Neural cell (in vitro differentiated cells): ENCODE results near the gene CCDC87. TPM values are rescaled to one million over a fixed set of nuclear protein-coding genes. Genes with fewer than 3 reads are reported as not detected.
A peak's percentile ranks its signal among the peaks of the same experiment; 100 is the strongest.

Experiments
- H2AFZ ChIP-seq: fragments of 200-600, 300-800 bp; sonication (generic), shearing (Covaris generic); 2 replicates; pipeline ENCODE4 v1.6.0; 2014; ENCODE audit warnings: low read depth, mild to moderate bottlenecking, antibody characterized with exemption, low read length, moderate library complexity
- H3F3A ChIP-seq: fragments of 200-600 bp; shearing (Covaris generic); 2 replicates; pipeline ENCODE4 v1.6.1; 2016; ENCODE audit warnings: mild to moderate bottlenecking, moderate library complexity, mixed read lengths, antibody characterized with exemption, low read length; ENCODE audit not compliant: insufficient read depth, poor library complexity, severe bottlenecking
- H3K27ac ChIP-seq: fragments of 200-600, 300-800 bp; sonication (generic), shearing (Covaris generic); 2 replicates; pipeline ENCODE4 v1.5.1; 2014; ENCODE audit warnings: mild to moderate bottlenecking, low read length, moderate library complexity
- H3K27me3 ChIP-seq: fragments of 300-800, 200-600 bp; sonication (generic), shearing (Covaris generic); 2 replicates; pipeline ENCODE4 v1.6.0; 2014; ENCODE audit warnings: mild to moderate bottlenecking, low read depth, low read length, moderate library complexity; ENCODE audit not compliant: insufficient read depth
- H3K36me3 ChIP-seq: fragments of 300-800, 200-600 bp; sonication (generic), shearing (Covaris generic); 2 replicates; pipeline ENCODE4 v1.5.1; 2014; ENCODE audit warnings: mild to moderate bottlenecking, antibody characterized with exemption, low read length, moderate library complexity; ENCODE audit not compliant: insufficient read depth
- H3K4me2 ChIP-seq: fragments of 300-800, 200-600 bp; sonication (generic), shearing (Covaris generic); 2 replicates; pipeline ENCODE4 v1.6.0; 2014; ENCODE audit warnings: mild to moderate bottlenecking, low read length
- H3K4me3 ChIP-seq: fragments of 300-800, 200-600 bp; sonication (generic), shearing (Covaris generic); 2 replicates; pipeline ENCODE4 v1.5.1; 2014; ENCODE audit warnings: mild to moderate bottlenecking, low read length, moderate library complexity
- H3K79me2 ChIP-seq: fragments of 200-600 bp; shearing (Covaris generic); replicated peaks from 2 replicates; pipeline ENCODE4 v1.6.0; 2014; ENCODE audit warnings: mild to moderate bottlenecking, low read length, moderate library complexity; ENCODE audit not compliant: insufficient read depth
- H3K9ac ChIP-seq: fragments of 300-800, 200-600 bp; sonication (generic), shearing (Covaris generic); 2 replicates; pipeline ENCODE4 v1.6.1; 2016; ENCODE audit warnings: mild to moderate bottlenecking, low read length, mixed read lengths
- H3K9me2 ChIP-seq: fragments of 200-600 bp; shearing (Covaris generic); 2 replicates; pipeline ENCODE4 v1.6.1; 2016; ENCODE audit warnings: mild to moderate bottlenecking, low read length, mixed read lengths; ENCODE audit not compliant: insufficient read depth
- H3K9me3 ChIP-seq: fragments of 200-600, 300-800 bp; sonication (generic), shearing (Covaris generic); 2 replicates; pipeline ENCODE4 v1.6.1; 2016; ENCODE audit warnings: mild to moderate bottlenecking, mixed run types, low read length, moderate library complexity, mixed read lengths
- H4K20me1 ChIP-seq: fragments of 200-600 bp; shearing (Covaris generic); 2 replicates; pipeline ENCODE4 v1.6.1; 2016; ENCODE audit warnings: mild to moderate bottlenecking, mixed run types; ENCODE audit not compliant: insufficient read depth
- CTCF ChIP-seq: fragments of 450-650 bp; IDR thresholded peaks from 2 replicates; pipeline ENCODE4 v1.5.1; 2014; ENCODE audit warnings: antibody characterized with exemption, mild to moderate bottlenecking, moderate library complexity; ENCODE audit not compliant: poor library complexity, severe bottlenecking
- EP300 ChIP-seq: fragments of 450-650 bp; conservative IDR thresholded peaks from 2 replicates; pipeline ENCODE4 v1.6.1; 2014; ENCODE audit warnings: antibody characterized with exemption, mild to moderate bottlenecking, moderate library complexity; ENCODE audit not compliant: poor library complexity, severe bottlenecking
- EZH2 ChIP-seq: fragments of 200-600, 300-800 bp; shearing (Covaris generic), sonication (generic); IDR thresholded peaks from 2 replicates; pipeline ENCODE4 v1.6.1; 2014; ENCODE audit warnings: antibody characterized with exemption, low read length, borderline replicate concordance, mild to moderate bottlenecking; ENCODE audit not compliant: insufficient read depth, poor library complexity, severe bottlenecking
- MXI1 ChIP-seq: fragments of 450-650 bp; conservative IDR thresholded peaks from 2 replicates; pipeline ENCODE4 v1.6.1; 2014; ENCODE audit warnings: antibody characterized with exemption, mild to moderate bottlenecking; ENCODE audit not compliant: poor library complexity, severe bottlenecking
- POLR2AphosphoS5 ChIP-seq: IDR thresholded peaks from 2 replicates; pipeline ENCODE4 v1.6.1; 2012
- RAD21 ChIP-seq: fragments of 450-650 bp; conservative IDR thresholded peaks from 2 replicates; pipeline ENCODE4 v1.6.1; 2014; ENCODE audit warnings: antibody characterized with exemption, mild to moderate bottlenecking, moderate library complexity
- REST ChIP-seq: IDR thresholded peaks from 2 replicates; pipeline ENCODE4 v1.6.1; 2012; ENCODE audit warnings: borderline replicate concordance
- SMC3 ChIP-seq: fragments of 450-650 bp; conservative IDR thresholded peaks from 2 replicates; pipeline ENCODE4 v1.6.1; 2014; ENCODE audit warnings: antibody characterized with exemption, mild to moderate bottlenecking, moderate library complexity; ENCODE audit not compliant: poor library complexity
- TAF1 ChIP-seq: IDR thresholded peaks from 2 replicates; pipeline ENCODE4 v1.6.1; 2012; ENCODE audit warnings: low read depth
- polyA plus RNA-seq: library from polyadenylated mRNA; depleted of rRNA; stranded (reverse); fragments of >200 nt; gene quantifications from 2 replicates; pipeline ENCODE4 v1.2.3, GENCODE V29; 2014

Gene CCDC87
- polyA plus RNA-seq, 1 donor from 2014 or later, result not detected

GRCh38 chr11:66637557-66638176 is 44.8 kb upstream of the CCDC87 start:
- peak overlapping the region; percentile 84 for H3K27ac ChIP-seq
- no peak for TF ChIP-seq SMC3
- no peak for TF ChIP-seq MXI1
- TF ChIP-seq POLR2AphosphoS5, result no peak
- TF ChIP-seq RAD21, result no peak
- TF ChIP-seq CTCF, result no peak
- no peak for TF ChIP-seq REST
- no peak for TF ChIP-seq EZH2
- no peak for TF ChIP-seq TAF1
- TF ChIP-seq EP300, result no peak
- peaks cover 49% of the 10 kb centered on the region for H3K79me2 ChIP-seq
- H3K9me3 ChIP-seq, result no peaks in the 10 kb centered on the region
- no peak overlapping the region for H2AFZ ChIP-seq
- H3K9me2 ChIP-seq, result no peaks in the 10 kb centered on the region
- H3K9ac ChIP-seq, result peak overlapping the region; percentile 64
- no peaks in the 10 kb centered on the region for H3K27me3 ChIP-seq
- peak overlapping the region; percentile 75 for H3K4me3 ChIP-seq
- peaks cover 12% of the 10 kb centered on the region for H3K36me3 ChIP-seq
- peak overlapping the region; percentile 74 for H3K4me2 ChIP-seq
- peaks cover 28% of the 10 kb centered on the region for H4K20me1 ChIP-seq
- peaks cover 8% of the 10 kb centered on the region for H3F3A ChIP-seq

GRCh38 chr11:66636411-66636810 is 43.5 kb upstream of the CCDC87 start:
- H3K9ac ChIP-seq, result no peak overlapping the region
- H2AFZ ChIP-seq, result no peak overlapping the region
- H3K27ac ChIP-seq, result no peak overlapping the region
- peaks cover 9% of the 10 kb centered on the region for H3K36me3 ChIP-seq
- no peaks in the 10 kb centered on the region for H3K9me2 ChIP-seq
- no peaks in the 10 kb centered on the region for H3K27me3 ChIP-seq
- H3K9me3 ChIP-seq, result no peaks in the 10 kb centered on the region
- H3K4me3 ChIP-seq, result no peak overlapping the region
- TF ChIP-seq SMC3, result no peak
- no peak for TF ChIP-seq EP300
- no peak for TF ChIP-seq POLR2AphosphoS5
- no peak for TF ChIP-seq MXI1
- no peak for TF ChIP-seq CTCF
- TF ChIP-seq REST, result no peak
- no peak for TF ChIP-seq EZH2
- TF ChIP-seq TAF1, result no peak
- no peak for TF ChIP-seq RAD21
- peaks cover 8% of the 10 kb centered on the region for H3F3A ChIP-seq
- peaks cover 15% of the 10 kb centered on the region for H4K20me1 ChIP-seq
- peaks cover 43% of the 10 kb centered on the region for H3K79me2 ChIP-seq
- H3K4me2 ChIP-seq, result no peak overlapping the region
